COLO668 (cell line): ENCODE measurements around the gene CACNA1I.
A peak's percentile ranks its signal among the peaks of the same experiment; 100 is the strongest.

Experiments used
- DNase-seq: peaks from one replicate; lab custom pipeline; 2025; ENCODE audit not compliant: unreplicated experiment; lab: John Stamatoyannopoulos, UW

The CACNA1I gene

GRCh38 chr22:39535357-39535725 is 35.2 kb upstream of the CACNA1I start:
- DNase-seq, result no peak

- DNase-seq, result no peak
Measured at GRCh38 chr22:39535831-39536449, 34.6 kb upstream of the CACNA1I start.

GRCh38 chr22:39536711-39537110 is 33.8 kb upstream of the CACNA1I start:
- DNase-seq, result no peak

- no peak for DNase-seq
Measured at GRCh38 chr22:39537975-39538374, 32.6 kb upstream of the CACNA1I start.

DNA sequence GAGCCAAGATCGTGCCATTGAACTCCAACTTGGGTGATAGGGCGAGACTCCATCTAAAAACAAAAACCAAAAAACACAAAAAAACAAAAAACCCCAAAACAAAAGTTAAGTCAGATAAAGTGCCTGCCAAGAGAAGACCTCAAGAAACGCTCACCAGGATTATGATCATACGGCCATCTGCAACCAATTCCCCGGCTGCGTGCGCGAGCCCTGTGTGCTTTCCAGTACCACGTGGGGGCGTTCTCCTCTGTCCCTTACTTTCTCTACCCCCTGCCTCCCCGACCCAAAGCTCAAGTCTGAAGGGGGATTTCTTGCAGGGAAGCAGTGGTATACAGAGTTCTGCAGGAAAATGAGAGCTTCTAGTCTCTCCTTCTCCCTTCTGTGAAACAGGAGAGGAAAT is 27.5 kb upstream of the CACNA1I start:
- peak; percentile 37 for DNase-seq

- DNase-seq, result no peak
Measured at GRCh38 chr22:39545386-39546365, 24.9 kb upstream of the CACNA1I start.

DNA sequence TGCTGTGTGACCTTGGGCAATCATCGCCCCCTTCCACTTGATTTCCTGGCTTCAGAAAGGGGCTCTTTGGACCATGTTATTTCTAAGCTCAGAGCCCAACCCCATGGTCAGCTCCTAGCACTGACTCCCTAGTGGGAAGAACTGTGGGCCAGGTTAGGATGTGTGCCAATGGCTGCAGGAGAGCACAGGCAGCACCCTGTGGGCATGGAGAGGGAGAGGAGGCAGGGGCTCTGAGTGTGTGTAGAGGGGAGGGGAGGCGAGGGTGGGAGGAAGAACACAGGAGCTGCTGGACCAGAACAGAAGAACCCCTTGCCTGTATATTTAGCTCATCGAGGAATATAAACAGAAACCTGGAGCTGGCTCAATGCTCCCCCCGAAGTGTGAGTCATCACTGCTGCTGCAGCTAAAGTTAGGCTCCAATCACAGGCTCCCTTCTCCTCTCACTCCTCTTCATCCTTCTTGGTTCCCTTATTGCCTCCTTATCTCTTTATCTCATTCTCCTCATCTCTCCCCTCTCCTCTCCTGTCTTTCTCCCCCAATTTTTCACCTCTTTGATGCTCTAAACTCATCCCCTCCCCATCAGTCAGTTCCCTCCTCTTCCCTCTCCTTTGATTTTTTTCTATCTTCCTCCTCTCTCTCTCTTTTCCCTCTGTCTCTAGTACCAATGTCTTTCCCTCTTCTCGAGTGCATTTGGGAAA is 23.5 kb upstream of the CACNA1I start:
- DNase-seq, result no peak

DNA sequence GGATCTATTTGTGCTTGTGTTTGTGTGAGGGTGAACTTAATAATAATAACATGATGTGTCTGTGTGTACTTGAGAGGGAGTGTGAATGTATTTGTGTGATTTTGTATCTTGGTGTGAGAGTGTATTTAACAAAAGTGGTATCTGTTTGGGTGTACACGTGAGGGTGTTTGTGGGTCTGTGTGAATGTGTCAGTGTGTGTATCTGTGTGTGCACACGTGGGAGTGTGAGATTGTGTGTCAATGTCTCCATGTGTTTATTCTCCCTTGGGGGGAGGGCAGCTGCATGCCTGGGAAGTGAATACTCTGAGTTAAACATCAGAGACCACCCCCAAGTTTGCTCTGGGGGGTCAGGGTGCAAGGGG is 23.0 kb upstream of the CACNA1I start:
- DNase-seq, result no peak

- DNase-seq, result no peak
Measured at GRCh38 chr22:39553429-39553828, 17.1 kb upstream of the CACNA1I start.

- no peak for DNase-seq
Measured at GRCh38 chr22:39554151-39554550, 16.4 kb upstream of the CACNA1I start.

GRCh38 chr22:39556970-39557841 is 13.3 kb upstream of the CACNA1I start:
- DNase-seq, result peak; percentile 23

DNA sequence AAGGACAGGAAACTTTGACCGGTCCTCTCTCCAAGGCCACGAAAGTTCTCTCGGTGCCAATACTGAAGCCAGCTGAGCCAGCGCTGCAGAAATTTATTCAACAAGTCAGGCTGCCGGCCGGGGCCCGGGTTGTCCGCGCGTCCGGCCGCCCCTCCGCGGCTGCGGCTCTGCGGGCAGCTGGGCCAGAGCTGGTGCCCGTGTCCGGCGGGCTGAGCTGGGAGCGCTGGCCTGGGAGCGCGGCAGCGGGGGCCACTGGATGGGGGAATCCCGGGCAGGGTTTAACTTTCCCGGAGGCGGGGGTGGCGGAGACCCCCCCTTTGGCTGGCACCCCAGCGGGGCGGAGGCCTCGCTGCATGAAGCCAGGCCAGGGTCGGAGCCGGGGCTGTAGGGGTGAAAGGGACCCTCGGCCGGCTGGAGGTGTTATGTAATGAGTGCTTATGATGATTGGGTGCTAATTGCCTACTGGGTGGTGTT is 12.3 kb upstream of the CACNA1I start:
- peak; percentile 12 for DNase-seq

- no peak for DNase-seq
Measured at GRCh38 chr22:39558950-39559349, 11.6 kb upstream of the CACNA1I start.

DNA sequence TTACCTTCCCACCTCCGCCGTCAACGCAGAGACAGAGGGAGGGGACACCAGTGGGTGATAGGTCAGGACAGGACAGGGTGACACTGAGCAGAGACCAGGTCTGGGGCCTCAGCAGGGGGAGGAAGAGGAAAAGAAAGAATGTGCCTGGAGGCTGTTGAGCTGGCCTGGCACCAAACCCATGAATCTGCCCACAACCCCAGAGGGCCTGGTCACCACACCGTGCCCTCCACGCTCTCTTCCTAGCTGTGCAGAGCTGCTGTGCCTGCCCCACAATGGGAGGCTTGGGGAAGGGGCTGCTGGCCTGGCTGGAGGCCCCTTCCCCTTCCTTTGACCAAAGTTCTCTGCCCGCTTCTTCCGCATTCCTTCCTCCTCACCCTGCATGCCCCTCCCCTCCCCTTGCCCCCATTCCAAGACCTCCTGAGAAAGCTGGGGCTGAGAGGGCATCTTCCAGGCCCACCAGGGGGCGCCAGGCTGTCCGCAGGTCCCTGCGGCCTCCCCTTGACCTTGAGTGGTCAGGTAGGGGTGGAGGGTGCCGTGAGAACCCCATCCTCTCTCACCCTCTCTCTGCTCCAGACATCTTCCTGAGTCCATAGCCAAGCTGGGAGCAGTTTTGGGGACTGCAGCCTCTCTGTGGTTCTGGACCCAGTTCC is 11.0 kb upstream of the CACNA1I start:
- DNase-seq, result peak; percentile 20

- no peak for DNase-seq
Measured at GRCh38 chr22:39560127-39560526, 10.4 kb upstream of the CACNA1I start.

DNA sequence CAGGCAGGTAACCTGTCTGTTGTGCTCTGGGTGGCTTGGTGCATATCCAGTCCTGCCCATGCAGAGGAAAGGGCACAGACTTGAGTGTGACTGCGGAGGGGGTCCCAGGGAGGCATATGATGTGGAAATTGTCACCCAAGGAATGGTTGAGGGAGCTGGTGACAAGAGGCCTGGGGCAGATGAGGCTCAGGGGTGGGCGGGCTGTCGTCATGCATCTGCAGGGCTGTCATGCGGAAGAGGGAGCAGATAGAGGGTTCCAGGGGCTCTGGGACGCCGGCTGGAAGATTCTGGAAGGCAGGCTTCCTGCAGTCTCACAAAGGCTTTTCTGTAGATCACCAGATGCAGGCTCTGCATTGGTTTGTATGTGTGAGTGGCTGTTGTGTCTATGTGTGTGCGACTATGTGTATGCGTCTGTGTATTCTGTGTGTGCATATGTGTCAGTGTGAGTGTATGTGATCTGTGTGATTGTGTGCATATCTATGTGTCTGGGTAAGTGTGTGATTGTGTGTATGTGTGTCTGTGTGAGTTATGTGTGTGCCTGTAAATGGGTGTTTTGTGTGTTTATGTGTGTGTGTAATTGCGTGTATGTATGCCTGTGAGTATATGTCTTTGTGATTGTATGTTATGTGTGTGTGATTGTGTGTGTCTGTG is 7.6 kb upstream of the CACNA1I start:
- DNase-seq, result no peak

GRCh38 chr22:39563571-39564428 is 6.8 kb upstream of the CACNA1I start:
- DNase-seq, result no peak

DNA sequence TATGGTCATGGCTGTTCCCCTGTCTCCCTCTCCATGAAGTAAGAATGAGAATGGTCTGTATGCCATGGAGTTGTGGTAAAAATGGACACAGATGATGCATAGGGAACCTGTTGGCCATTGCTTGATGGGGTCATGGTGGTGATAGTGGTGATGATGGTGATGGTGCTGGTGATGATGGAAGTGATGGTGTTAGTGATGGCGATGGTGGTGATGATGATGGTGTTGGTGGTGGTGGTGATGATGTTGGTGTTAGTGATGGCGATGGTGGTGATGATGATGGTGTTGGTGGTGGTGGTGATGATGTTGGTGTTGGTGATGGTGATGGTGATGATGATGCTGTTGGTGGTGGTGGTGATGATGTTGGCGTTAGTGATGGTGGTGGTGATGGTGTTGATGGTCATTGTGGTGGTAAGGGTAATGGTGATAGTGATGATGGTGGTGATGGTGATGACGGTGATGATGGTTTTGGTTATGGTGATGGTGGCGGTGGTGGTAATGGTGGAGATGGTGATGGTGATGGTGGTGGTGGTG is 5.1 kb upstream of the CACNA1I start:
- no peak for DNase-seq
